IMR-90 (cell line): ENCODE results near the gene PNMA8A. TPM values are rescaled to one million over a fixed set of nuclear protein-coding genes. Genes with fewer than 3 reads are reported as not detected.

Experiments
- ATAC-seq: fragments of 200-7000 bp; cut with Tn5 transposase; 2 replicates; pipeline ENCODE4 v1.9.1; 2020; ENCODE audit warnings: low read depth, mild to moderate bottlenecking, moderate library complexity
- BruUV-seq: library from RNA; stranded (reverse); fragments of 400-500 nt; replicated peaks from 2 replicates; lab custom pipeline; 2021; lab: Mats Ljungman, UMichigan
- CTCF ChIA-PET: fragments of 300-600 bp; formaldehyde crosslinking; extraction: SDS; loops from one replicate; lab custom pipeline; 2021; ENCODE audit warnings: antibody characterized with exemption; lab: Yijun Ruan, JAX
- POLR2A ChIA-PET: fragments of 300-600 bp; sonication (Branson Sonifier 250); formaldehyde crosslinking; loops from one replicate; lab custom pipeline; 2022; ENCODE audit warnings: antibody characterized with exemption; ENCODE audit not compliant: unreplicated experiment; lab: Charles Lee
- DNase-seq: peaks from one replicate; pipeline ENCODE4 v3.0.0; 2013
- H2AFZ ChIP-seq: replicated peaks from 2 replicates; pipeline ENCODE3; 2013; ENCODE audit warnings: low read length, mild to moderate bottlenecking; ENCODE audit not compliant: poor library complexity
- H2AK5ac ChIP-seq: 2 replicates; pipeline ENCODE4 v1.6.1; 2013; ENCODE audit warnings: low read depth, low read length, inconsistent platforms
- H2AK9ac ChIP-seq: replicated peaks from 2 replicates; pipeline ENCODE3; 2013; ENCODE audit warnings: mild to moderate bottlenecking, low read depth, low read length, moderate library complexity; ENCODE audit not compliant: poor library complexity
- H2BK120ac ChIP-seq: 2 replicates; pipeline ENCODE4 v1.6.1; 2013; ENCODE audit warnings: low read depth, low read length, inconsistent platforms
- H2BK15ac ChIP-seq: 3 replicates; pipeline ENCODE4 v1.6.1; 2013; ENCODE audit warnings: low read depth, low read length, inconsistent platforms
- H2BK20ac ChIP-seq: 2 replicates; pipeline ENCODE4 v1.6.1; 2013; ENCODE audit warnings: low read depth, mild to moderate bottlenecking, inconsistent platforms, low read length, moderate library complexity
- H2BK5ac ChIP-seq: 2 replicates; pipeline ENCODE4 v1.6.1; 2013; ENCODE audit warnings: mild to moderate bottlenecking, low read depth, low read length, inconsistent platforms; ENCODE audit not compliant: poor library complexity, severe bottlenecking
- H3K14ac ChIP-seq: replicated peaks from 2 replicates; pipeline ENCODE4 v1.6.1; 2013; ENCODE audit warnings: low read depth, low read length, inconsistent platforms
- H3K18ac ChIP-seq: 2 replicates; pipeline ENCODE4 v1.6.1; 2013; ENCODE audit warnings: low read depth, low read length, control low read depth
- H3K23ac ChIP-seq: 2 replicates; pipeline ENCODE4 v1.6.1; 2013; ENCODE audit warnings: low read depth, low read length, inconsistent platforms
- H3K27ac ChIP-seq: 2 replicates; pipeline ENCODE4 v1.5.1; 2013; ENCODE audit warnings: mild to moderate bottlenecking, control low read depth, low read length; ENCODE audit not compliant: insufficient read depth
- H3K27me3 ChIP-seq: 2 replicates; pipeline ENCODE4 v1.6.1; 2013; ENCODE audit warnings: low read length; ENCODE audit not compliant: control insufficient read depth, insufficient read depth
- H3K36me3 ChIP-seq: 2 replicates; pipeline ENCODE4 v1.6.1; 2013; ENCODE audit warnings: low read length, mixed read lengths; ENCODE audit not compliant: control insufficient read depth, insufficient read depth
- H3K4ac ChIP-seq: 2 replicates; pipeline ENCODE4 v1.6.1; 2013; ENCODE audit warnings: low read depth, low read length, inconsistent platforms
- H3K4me1 ChIP-seq: 2 replicates; pipeline ENCODE4 v1.6.1; 2013; ENCODE audit warnings: low read length, mixed read lengths; ENCODE audit not compliant: control insufficient read depth, insufficient read depth
- H3K4me2 ChIP-seq: 2 replicates; pipeline ENCODE4 v1.6.1; 2013; ENCODE audit warnings: low read depth, mild to moderate bottlenecking, control low read depth, low read length, moderate library complexity
- H3K4me3 ChIP-seq: 2 replicates; pipeline ENCODE4 v1.5.1; 2013; ENCODE audit warnings: low read depth, mild to moderate bottlenecking, control low read depth, low read length, moderate library complexity; ENCODE audit not compliant: insufficient read depth
- H3K56ac ChIP-seq: 2 replicates; pipeline ENCODE4 v1.6.1; 2013; ENCODE audit warnings: low read length, inconsistent platforms; ENCODE audit not compliant: insufficient read depth; ENCODE audit errors: extremely low read depth
- H3K79me1 ChIP-seq, 2 experiments: 2 replicates each; pipeline ENCODE4 v1.6.1; 2013; ENCODE audit warnings: low read length in 2 of 2, inconsistent platforms in 1 of 2, low read depth in 1 of 2
- H3K9ac ChIP-seq: 2 replicates; pipeline ENCODE4 v1.6.1; 2013; ENCODE audit warnings: low read depth, low read length, control low read depth
- H3K9me1 ChIP-seq: 2 replicates; pipeline ENCODE4 v1.6.1; 2013; ENCODE audit warnings: low read length, inconsistent platforms; ENCODE audit not compliant: insufficient read depth
- H3K9me3 ChIP-seq: 2 replicates; pipeline ENCODE4 v1.6.1; 2013; ENCODE audit warnings: low read length; ENCODE audit not compliant: control insufficient read depth, insufficient read depth
- H4K20me1 ChIP-seq: 2 replicates; pipeline ENCODE4 v1.6.1; 2013; ENCODE audit warnings: low read length, inconsistent platforms; ENCODE audit not compliant: insufficient read depth
- H4K5ac ChIP-seq: 2 replicates; pipeline ENCODE4 v1.6.1; 2013; ENCODE audit warnings: mild to moderate bottlenecking, low read depth, low read length, control low read depth
- H4K8ac ChIP-seq, 2 experiments: 2 replicates each; pipeline ENCODE4 v1.6.1; 2013; ENCODE audit warnings: low read depth in 2 of 2, low read length in 2 of 2, control low read depth in 1 of 2, inconsistent platforms in 1 of 2
- H4K91ac ChIP-seq: 2 replicates; pipeline ENCODE4 v1.6.1; 2013; ENCODE audit warnings: low read depth, low read length, inconsistent platforms; ENCODE audit not compliant: insufficient read depth
- BHLHE40 ChIP-seq: fragments of 150-350 bp; IDR thresholded peaks from 2 replicates; pipeline ENCODE4 v1.6.1; 2016; ENCODE audit warnings: mild to moderate bottlenecking, low read depth, low read length
- CEBPB ChIP-seq: IDR thresholded peaks from 2 replicates; pipeline ENCODE4 v1.6.1; 2012; ENCODE audit warnings: low read depth, low read length, improper control_type of control experiment
- CHD1 ChIP-seq: IDR thresholded peaks from 2 replicates; pipeline ENCODE4 v1.6.1; 2012; ENCODE audit warnings: low read depth, low read length, improper control_type of control experiment
- CTCF ChIP-seq: conservative IDR thresholded peaks from 2 replicates; pipeline ENCODE4 v1.5.1; 2012; ENCODE audit warnings: mild to moderate bottlenecking, low read depth, low read length, improper control_type of control experiment
- ELK1 ChIP-seq: fragments of 150-350 bp; IDR thresholded peaks from 2 replicates; pipeline ENCODE4 v1.6.1; 2016; ENCODE audit warnings: low read depth, mild to moderate bottlenecking, low read length, moderate library complexity, borderline replicate concordance
- FOS ChIP-seq: fragments of 150-350 bp; IDR thresholded peaks from 2 replicates; pipeline ENCODE4 v1.6.1; 2016; ENCODE audit warnings: low read depth, low read length
- MAFK ChIP-seq: IDR thresholded peaks from 2 replicates; pipeline ENCODE4 v1.6.1; 2012; ENCODE audit warnings: low read depth, low read length, improper control_type of control experiment
- MAZ ChIP-seq: IDR thresholded peaks from 2 replicates; pipeline ENCODE4 v1.6.1; 2012; ENCODE audit warnings: low read depth, mild to moderate bottlenecking, low read length, improper control_type of control experiment, moderate library complexity, borderline replicate concordance
- MXI1 ChIP-seq: IDR thresholded peaks from 2 replicates; pipeline ENCODE4 v1.6.1; 2012; ENCODE audit warnings: low read depth, mild to moderate bottlenecking, low read length, moderate library complexity, borderline replicate concordance
- NFE2L2 ChIP-seq: fragments of 150-350 bp; IDR thresholded peaks from 2 replicates; pipeline ENCODE4 v1.6.1; 2016; ENCODE audit warnings: low read depth, mild to moderate bottlenecking, low read length
- POLR2A ChIP-seq: IDR thresholded peaks from 2 replicates; pipeline ENCODE4 v1.6.1; 2012; ENCODE audit warnings: mild to moderate bottlenecking, low read depth, low read length
- RAD21 ChIP-seq: IDR thresholded peaks from 2 replicates; pipeline ENCODE4 v1.6.1; 2012; ENCODE audit warnings: low read length, improper control_type of control experiment
- RCOR1 ChIP-seq: IDR thresholded peaks from 2 replicates; pipeline ENCODE4 v1.6.1; 2012; ENCODE audit warnings: mild to moderate bottlenecking, low read length, improper control_type of control experiment; ENCODE audit not compliant: insufficient replicate concordance
- RFX5 ChIP-seq: IDR thresholded peaks from 2 replicates; pipeline ENCODE4 v1.8.0; 2012; ENCODE audit warnings: low read depth, mild to moderate bottlenecking, low read length, moderate library complexity
- SMC3 ChIP-seq: fragments of 150-350 bp; IDR thresholded peaks from 2 replicates; pipeline ENCODE4 v1.6.1; 2016; ENCODE audit warnings: low read depth, mild to moderate bottlenecking, antibody characterized with exemption, low read length, moderate library complexity
- USF2 ChIP-seq: fragments of 150-350 bp; IDR thresholded peaks from 2 replicates; pipeline ENCODE4 v1.6.1; 2017; ENCODE audit warnings: mild to moderate bottlenecking, antibody characterized with exemption, low read length, low read depth
- WGBS, 2 experiments: methylation state at CpG; one replicate each; pipeline versions ENCODE4 v1.1.5 to v1.1.7; 2013; ENCODE audit warnings: missing lambda C conversion rate in 2 of 2; ENCODE audit not compliant: insufficient read length in 1 of 2; ENCODE audit errors: extremely low coverage in 2 of 2; 5-methylcytosine and 5-hydroxymethylcytosine counted together
- dilution Hi-C: fragments of 300-500 bp; cut with HindIII; formaldehyde crosslinking; loops from one replicate; pipeline ENCODE4 v1.14.3; 2018; ENCODE audit warnings: low sequenced_read_pairs; ENCODE audit not compliant: unreplicated experiment
- in situ Hi-C: fragments of 300-500 bp; cut with MboI; formaldehyde crosslinking; loops from 3 replicates; pipeline ENCODE4 v1.14.3; 2019; ENCODE audit warnings: low sequenced_read_pairs, inconsistent platforms, mixed read lengths
- intact Hi-C: fragments of 100-400 bp; cut with micrococcal nuclease; formaldehyde crosslinking; loops from 2 replicates; pipeline ENCODE4 v1.10.0; 2022
- polyA plus RNA-seq, 3 experiments: library from polyadenylated mRNA; depleted of rRNA; stranded (reverse); fragments of >200 nt; gene quantifications; 2 replicates each; pipeline ENCODE4 v1.2.3, GENCODE V29; 2012; ENCODE audit warnings: low replicate concordance in 1 of 3
- total RNA-seq: library from RNA; depleted of rRNA; stranded (reverse); fragments of >200 nt; gene quantifications from 2 replicates; pipeline ENCODE4 v1.2.3, GENCODE V29; 2012

The PNMA8A gene
- total and polyA plus RNA-seq, 2 of the 4 experiments (the other 2 are of a cell fraction) = 0.77 to 0.90 TPM

- Histone ChIP-seq H3K27ac (peak overlapping the region; percentile 96; the same call in 1 of the 2 replicates), H3K4me3 (no peak overlapping the region)
Measured at GRCh38 chr19:46480415-46480814, 9.1 kb upstream of the PNMA8A start.

More at GRCh38 chr19:46480415-46480814, 9.1 kb upstream of the PNMA8A start:
- Histone ChIP-seq H3K79me1 (no peaks in the 10 kb centered on the region), H3K56ac (no peak overlapping the region), H3K14ac (no peak overlapping the region; the same call in 1 of the 2 replicates), H3K9ac (no peak overlapping the region), H2BK5ac (peak overlapping the region; percentile 72), H3K4me2 (peak overlapping the region; percentile 77), H2AFZ (no peak overlapping the region), H2BK15ac (no peak overlapping the region), H4K20me1 (no peaks in the 10 kb centered on the region), H3K27me3 (no peaks in the 10 kb centered on the region), H3K4me1 (peaks cover 6% of the 10 kb centered on the region), H2BK20ac (no peak overlapping the region), H2AK5ac (no peak overlapping the region), H3K9me3 (no peaks in the 10 kb centered on the region), H2BK120ac (0 out of 2 replicates have a peak overlapping the region, but pooled peaks have one; percentile 69), H4K91ac (no peak overlapping the region), H3K18ac (no peak overlapping the region), H4K5ac (no peak overlapping the region; the same call in 1 of the 2 replicates), H3K36me3 (no peaks in the 10 kb centered on the region), H3K9me1 (peaks cover 3% of the 10 kb centered on the region; the same call in 1 of the 2 replicates), H2AK9ac (no peak overlapping the region), H3K4ac (no peak overlapping the region; the same call in 1 of the 2 replicates), H3K23ac (no peak overlapping the region), H4K8ac (peak overlapping the region; percentile 66 to 70; a peak in 2 of 4 replicates)
- DNase-seq (peak; percentile 82), ATAC-seq (peak; percentile 78)
- ChIA-PET POLR2A (interaction anchor here (0.5 to 0.6 kb wide), 3 partner anchors 35 to 619 kb away, joined by 3 to 16 read pairs (median 12); no protein-coding TSS in a partner anchor), CTCF (no interaction called here)
- no peak for TF ChIP-seq RAD21
- TF ChIP-seq CTCF = no peak
- no peak for TF ChIP-seq RFX5
- TF ChIP-seq CHD1 = no peak
- TF ChIP-seq ELK1 = no peak
- no peak for TF ChIP-seq MXI1
- no peak for TF ChIP-seq RCOR1
- TF ChIP-seq BHLHE40 = no peak
- TF ChIP-seq NFE2L2 = no peak
- TF ChIP-seq CEBPB = no peak
- TF ChIP-seq USF2 = no peak
- no peak for TF ChIP-seq FOS
- no peak for TF ChIP-seq SMC3
- TF ChIP-seq MAFK = no peak
- no peak for TF ChIP-seq MAZ
- no peak for TF ChIP-seq POLR2A
- WGBS, 2 experiments = no CpG with 5 or more reads among the region's 12 CpGs
- dilution Hi-C loops = no loop called here
- intact Hi-C loops = no loop called here
- in situ Hi-C loops = loop anchor here (10.0 kb wide), 1 partner anchor 196 kb away; no protein-coding TSS in a partner anchor
- no TSS peak for BruUV-seq
